Measurements from ENCODE around the gene IQSEC1. TPM values are rescaled to one million over a fixed set of nuclear protein-coding genes. Genes with fewer than 3 reads are reported as not detected.

IQSEC1 gene
- total RNA-seq, 1 experiment from 2014 or later, result 4.9 TPM

DNA sequence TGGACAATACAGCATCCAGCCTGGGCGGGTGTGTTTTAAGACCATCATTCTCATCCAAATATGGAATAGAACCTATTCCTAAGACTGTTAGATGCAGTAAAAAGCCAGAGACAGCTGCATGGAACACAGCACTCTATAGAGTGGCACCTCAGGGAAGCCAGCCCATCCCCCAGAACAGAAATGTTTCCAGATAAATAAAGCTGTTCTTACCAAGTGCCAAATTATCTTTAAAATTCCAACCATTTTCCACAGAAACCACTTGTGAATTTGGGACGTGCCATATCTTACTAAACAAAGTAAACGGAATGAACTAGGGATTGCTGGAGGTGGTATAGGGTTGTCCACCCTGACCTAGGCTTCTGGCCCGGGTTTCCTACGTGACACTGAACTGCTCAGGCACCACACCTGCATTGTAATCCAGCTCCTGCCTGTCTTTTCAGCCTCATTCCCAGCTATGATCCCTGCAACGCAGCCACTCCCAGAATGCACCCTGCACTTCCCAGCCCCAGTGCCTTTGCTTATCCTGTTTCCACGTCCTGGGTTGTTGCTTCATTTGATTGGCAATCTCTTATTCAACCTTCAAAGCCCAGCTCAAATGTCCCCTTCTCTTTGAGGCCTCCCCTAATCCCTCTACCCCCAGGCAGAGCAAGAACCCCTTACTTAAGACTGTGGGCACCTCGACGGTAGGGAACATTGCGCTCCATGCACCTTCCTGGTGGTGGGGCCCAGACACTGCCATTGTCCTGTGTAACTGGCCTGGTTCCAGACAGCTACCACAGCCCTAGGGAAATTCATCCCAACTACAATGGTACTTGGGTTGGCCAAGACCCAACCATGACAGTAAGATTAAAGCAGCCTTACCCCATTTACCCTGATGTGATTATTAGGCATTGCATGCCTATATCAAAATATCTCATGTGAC is 100.2 kb downstream of the IQSEC1 start:
- DNase-seq, result no peak

DNA sequence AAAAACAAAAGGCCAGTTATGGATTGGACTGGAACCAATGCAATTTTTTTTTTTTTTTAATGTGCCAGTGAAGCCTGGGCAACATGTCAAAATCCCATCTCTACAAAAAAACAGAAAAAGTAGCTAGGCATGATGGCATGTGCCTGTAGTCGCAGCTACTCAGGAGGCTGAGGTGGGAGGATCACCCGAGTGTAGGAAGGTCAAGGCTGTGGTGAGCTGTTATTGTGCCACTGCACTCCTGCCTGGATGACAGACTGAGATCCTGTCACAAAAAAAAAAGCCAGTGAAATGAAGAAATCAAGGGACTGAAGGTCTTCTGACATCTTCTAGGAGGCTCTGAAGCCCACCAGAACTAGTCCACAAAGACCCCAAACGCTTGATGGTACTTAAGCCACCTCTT is 101.2 kb downstream of the IQSEC1 start:
- Histone ChIP-seq H3K36me3 (no peaks in the 10 kb centered on the region), H3K27me3 (no peaks in the 10 kb centered on the region), H3K4me3 (no peak overlapping the region), H3K9me3 (no peaks in the 10 kb centered on the region)
- DNase-seq, result no peak

More for the DNA sequence above, 100.2 kb downstream of the IQSEC1 start:
- no peaks in the 10 kb centered on the region for H3K27me3 ChIP-seq
- no peaks in the 10 kb centered on the region for H3K36me3 ChIP-seq
- H3K4me3 ChIP-seq, result no peak overlapping the region
- no peaks in the 10 kb centered on the region for H3K9me3 ChIP-seq

- no peak for DNase-seq
- Histone ChIP-seq H3K27me3 (no peaks in the 10 kb centered on the region), H3K9me3 (no peaks in the 10 kb centered on the region), H3K36me3 (no peaks in the 10 kb centered on the region), H3K4me3 (no peak overlapping the region)
Measured at GRCh38 chr3:12970684-12971083, 102.5 kb downstream of the IQSEC1 start.

- Histone ChIP-seq H3K4me3 (no peak overlapping the region), H3K9me3 (no peaks in the 10 kb centered on the region), H3K27me3 (no peaks in the 10 kb centered on the region), H3K36me3 (no peaks in the 10 kb centered on the region)
- no peak for DNase-seq
Measured at GRCh38 chr3:12969486-12969885, 103.7 kb downstream of the IQSEC1 start.

DNA sequence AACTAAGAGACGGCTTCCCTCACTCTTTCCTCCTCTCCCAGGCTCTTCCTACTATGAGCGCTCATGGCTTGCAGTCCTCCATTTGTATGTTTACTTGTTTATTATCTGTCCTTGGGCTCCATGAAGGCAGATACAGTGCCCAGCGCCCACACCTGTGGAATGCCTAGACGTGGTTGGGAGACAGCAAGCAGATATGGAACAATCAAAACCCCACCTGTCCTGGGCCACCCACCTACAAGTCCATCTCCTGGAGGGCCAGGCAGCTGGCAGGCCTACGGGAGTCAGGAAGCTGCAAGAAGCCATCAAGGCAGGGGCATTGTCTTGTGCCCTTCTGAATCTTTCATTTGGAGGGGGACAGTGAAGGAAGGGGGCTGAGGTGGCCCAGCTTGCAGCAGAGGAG is 104.7 kb downstream of the IQSEC1 start:
- no peaks in the 10 kb centered on the region for H3K9me3 ChIP-seq
- no peaks in the 10 kb centered on the region for H3K27me3 ChIP-seq
- no peak for DNase-seq
- no peak overlapping the region for H3K4me3 ChIP-seq
- no peaks in the 10 kb centered on the region for H3K36me3 ChIP-seq

GRCh38 chr3:12967606-12968351 is 105.5 kb downstream of the IQSEC1 start:
- Histone ChIP-seq H3K4me3 (peak overlapping the region; percentile 71), H3K9me3 (no peaks in the 10 kb centered on the region), H3K27me3 (no peaks in the 10 kb centered on the region), H3K36me3 (no peaks in the 10 kb centered on the region)
- peak; percentile 78 for DNase-seq

GRCh38 chr3:12966847-12967605 is 106.2 kb downstream of the IQSEC1 start:
- H3K9me3 ChIP-seq, result no peaks in the 10 kb centered on the region
- no peaks in the 10 kb centered on the region; the same call in 1 of the 2 replicates for H3K36me3 ChIP-seq
- no peak for DNase-seq
- H3K27me3 ChIP-seq, result no peaks in the 10 kb centered on the region
- H3K4me3 ChIP-seq, result peak overlapping the region; percentile 71

DNA sequence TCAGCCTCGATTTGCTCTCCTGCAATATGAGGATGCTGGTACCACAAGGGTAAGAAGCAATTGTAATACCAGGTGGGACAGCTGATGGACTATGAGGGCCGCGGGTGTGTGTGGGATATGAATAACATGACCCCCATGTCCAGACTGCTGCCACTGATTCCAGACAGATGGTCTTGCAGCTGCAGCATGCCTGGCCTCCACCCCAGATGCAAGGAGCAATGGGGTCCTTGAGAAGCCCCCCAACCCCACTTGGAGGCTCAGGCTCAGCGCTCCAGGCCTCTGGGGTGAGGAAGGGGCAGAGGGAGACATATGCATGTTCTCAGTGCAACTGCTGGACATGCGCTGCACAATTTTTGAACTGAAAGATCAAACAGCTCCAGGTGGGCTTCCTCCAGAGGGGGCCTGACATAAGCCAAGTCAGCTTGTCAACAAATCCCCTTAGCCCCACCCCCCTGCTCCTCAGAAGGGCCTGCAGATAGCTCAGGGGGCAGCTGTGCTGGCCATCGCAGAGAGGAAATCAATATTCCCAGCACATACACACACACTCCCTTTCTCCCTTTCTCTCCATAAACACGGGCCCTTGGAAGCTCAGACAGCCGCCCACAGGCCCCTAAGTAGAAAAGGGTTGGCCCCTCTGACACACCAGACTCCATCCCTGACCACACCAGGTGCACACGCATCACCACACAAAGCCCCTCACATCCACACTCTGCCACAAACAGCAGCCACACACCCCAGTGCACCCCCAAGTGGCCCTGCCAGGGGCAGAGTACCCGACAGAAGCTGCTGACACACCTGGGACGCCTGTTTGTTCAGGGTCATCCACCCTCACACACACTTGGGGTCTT is 107.0 kb downstream of the IQSEC1 start:
- no peak for DNase-seq
- H3K36me3 ChIP-seq, result no peaks in the 10 kb centered on the region; the same call in 1 of the 2 replicates
- no peaks in the 10 kb centered on the region for H3K27me3 ChIP-seq
- no peaks in the 10 kb centered on the region for H3K9me3 ChIP-seq
- peak overlapping the region; percentile 71 for H3K4me3 ChIP-seq

DNA sequence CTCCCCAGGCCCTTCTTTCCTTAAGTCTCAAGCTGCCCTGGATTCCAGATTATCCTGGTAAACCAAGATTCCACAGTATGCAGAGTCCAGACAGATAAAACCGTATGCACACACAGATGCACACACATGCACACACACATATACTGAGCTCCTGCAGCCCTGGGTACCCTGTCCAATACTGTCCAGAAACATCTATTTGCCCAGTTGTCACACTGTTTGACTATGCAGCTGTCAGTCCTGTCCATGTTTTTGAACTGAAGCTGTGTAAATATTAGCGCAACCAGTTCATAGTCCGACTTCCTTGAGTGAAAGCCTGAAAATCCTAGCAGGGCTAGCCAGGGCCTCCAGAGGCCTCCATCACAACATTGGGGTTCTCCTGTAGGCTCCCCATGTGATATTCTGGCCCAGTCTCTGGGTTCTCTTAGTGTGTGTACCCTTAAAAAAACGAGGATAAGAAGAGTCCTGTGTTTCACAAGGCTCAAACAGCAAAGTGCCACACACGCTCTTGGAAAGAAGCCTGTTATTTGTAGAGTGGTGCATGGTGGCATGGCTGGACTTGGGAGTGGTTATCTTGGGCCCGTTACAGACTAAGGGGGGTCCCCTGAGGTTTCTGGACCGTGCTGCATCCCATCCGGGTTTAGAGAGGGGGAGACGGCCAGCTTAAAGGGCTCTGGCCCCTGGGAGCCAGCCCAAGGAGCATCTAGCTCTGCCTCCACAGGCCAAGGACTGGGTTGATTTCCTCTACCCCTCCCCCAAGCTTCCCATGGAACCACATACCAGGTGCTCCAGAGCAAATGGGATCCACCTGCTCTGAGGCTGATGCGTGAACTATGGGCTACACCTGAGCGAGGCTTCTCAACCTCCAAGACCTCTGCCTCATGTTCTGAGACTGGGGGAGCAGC is 108.3 kb downstream of the IQSEC1 start:
- Histone ChIP-seq H3K4me3 (no peak overlapping the region), H3K36me3 (no peaks in the 10 kb centered on the region; the same call in 1 of the 2 replicates), H3K9me3 (no peaks in the 10 kb centered on the region), H3K27me3 (no peaks in the 10 kb centered on the region)
- no peak for DNase-seq

- no peak for DNase-seq
- Histone ChIP-seq H3K36me3 (no peaks in the 10 kb centered on the region; the same call in 1 of the 2 replicates), H3K27me3 (no peaks in the 10 kb centered on the region), H3K4me3 (no peak overlapping the region), H3K9me3 (no peaks in the 10 kb centered on the region)
Measured at GRCh38 chr3:12963922-12964701, 109.1 kb downstream of the IQSEC1 start.

DNA sequence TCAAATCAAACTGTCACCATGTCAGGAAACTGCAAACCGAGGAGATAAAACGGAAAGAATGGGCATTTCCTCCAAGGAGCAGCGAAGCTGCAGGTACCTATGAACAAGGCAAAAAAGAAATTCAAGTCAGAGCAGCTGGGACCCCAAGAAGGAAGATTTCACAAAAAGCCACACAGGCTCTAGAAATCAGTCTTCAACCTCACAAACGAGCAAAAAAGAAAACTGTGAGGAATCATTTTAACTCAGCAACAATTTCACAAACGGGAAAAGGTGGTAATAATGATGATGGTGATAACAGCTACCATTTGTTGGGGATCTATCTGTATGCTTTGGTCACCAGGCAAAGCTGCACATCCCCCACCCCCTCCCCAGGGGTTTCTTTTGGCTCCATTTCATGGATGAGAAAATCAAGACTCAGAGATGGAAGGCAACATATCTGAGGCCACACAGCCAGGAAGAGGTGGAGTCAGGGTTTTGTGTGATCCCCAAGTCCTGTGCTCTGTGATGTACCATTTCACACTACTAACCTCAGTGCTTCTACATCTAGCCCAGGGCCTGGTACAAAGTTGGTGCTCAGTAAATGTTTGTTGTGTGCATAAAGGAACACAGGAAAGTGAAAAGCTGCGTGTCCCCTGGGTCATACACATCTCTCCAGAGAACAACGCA is 109.9 kb downstream of the IQSEC1 start:
- no peaks in the 10 kb centered on the region for H3K9me3 ChIP-seq
- no peak overlapping the region for H3K4me3 ChIP-seq
- no peaks in the 10 kb centered on the region for H3K27me3 ChIP-seq
- H3K36me3 ChIP-seq, result no peaks in the 10 kb centered on the region; the same call in 1 of the 2 replicates
- DNase-seq, result no peak

GRCh38 chr3:12962292-12962691 is 110.9 kb downstream of the IQSEC1 start:
- DNase-seq, result peak; percentile 26

GRCh38 chr3:12961697-12962036 is 111.6 kb downstream of the IQSEC1 start:
- H3K9me3 ChIP-seq, result no peaks in the 10 kb centered on the region
- H3K36me3 ChIP-seq, result no peaks in the 10 kb centered on the region; the same call in 1 of the 2 replicates
- no peak for DNase-seq
- no peak overlapping the region for H3K4me3 ChIP-seq
- H3K27me3 ChIP-seq, result no peaks in the 10 kb centered on the region

More at GRCh38 chr3:12962292-12962691, 110.9 kb downstream of the IQSEC1 start:
- Histone ChIP-seq H3K27me3 (no peaks in the 10 kb centered on the region), H3K4me3 (no peak overlapping the region), H3K36me3 (no peaks in the 10 kb centered on the region; the same call in 1 of the 2 replicates), H3K9me3 (no peaks in the 10 kb centered on the region)
